Left kidney (tissue), 8 donors: ENCODE data around the gene OR10G3. TPM values are rescaled to one million over a fixed set of nuclear protein-coding genes. Genes with fewer than 3 reads are reported as not detected.
"Not testable (repeated sequence)": the region's sequence is repeated elsewhere in the genome, so short reads cannot be mapped to it uniquely, and the experiment has no call there.

Experiments
- DNase-seq: peaks from one replicate; pipeline ENCODE4 v3.0.0-alpha.2; 2013
- long read RNA-seq, 8 donors: transcript quantifications; one replicate each; lab custom pipeline, GENCODE V29; 2026
- polyA plus RNA-seq: library from polyadenylated mRNA; unstranded; fragments of 120-200 nt; gene quantifications from one replicate; pipeline ENCODE4 v1.2.1, GENCODE V29; 2013; ENCODE audit not compliant: insufficient read length

Gene OR10G3
- polyA plus RNA-seq = 0.07 TPM
- long read RNA-seq, donor 1 = 0 reads
- long read RNA-seq, donor 2 = 0 reads
- long read RNA-seq, donor 3 = 0 reads
- long read RNA-seq, donor 4 = 0 reads
- long read RNA-seq, donor 5 = 0 reads
- long read RNA-seq, donor 6 = 0 reads
- long read RNA-seq, donor 7 = 0 reads
- long read RNA-seq, donor 8 = 0 reads

- DNase-seq = no peak
Observed at GRCh38 chr14:21579976-21580375, at the start of gene OR10G3. TSS of gene OR10G3 (minus strand) at chr14:21580076. CDS start at chr14:21570744, 9,332 bp downstream.

GRCh38 chr14:21626491-21627230 lies 46.8 kb upstream of the OR10G3 start:
- DNase-seq = no peak

GRCh38 chr14:21617614-21618013 lies 37.7 kb upstream of the OR10G3 start:
- DNase-seq = no peak

GRCh38 chr14:21614240-21614639 lies 34.4 kb upstream of the OR10G3 start:
- no peak for DNase-seq

- no peak for DNase-seq
Observed at GRCh38 chr14:21612324-21612723, 32.4 kb upstream of the OR10G3 start.

- DNase-seq = not testable (repeated sequence)
Observed at GRCh38 chr14:21602181-21602580, 22.3 kb upstream of the OR10G3 start.

GRCh38 chr14:21589317-21589716 lies 9.4 kb upstream of the OR10G3 start:
- DNase-seq = no peak

GRCh38 chr14:21575661-21576060 lies 4.2 kb downstream of the OR10G3 start:
- DNase-seq = no peak

GRCh38 chr14:21572604-21573003 lies 7.3 kb downstream of the OR10G3 start:
- DNase-seq = no peak

GRCh38 chr14:21558703-21559170 lies 21.1 kb downstream of the OR10G3 start:
- DNase-seq = no peak

GRCh38 chr14:21557084-21557901 lies 22.6 kb downstream of the OR10G3 start:
- DNase-seq = peak; percentile 98

- DNase-seq = no peak
Observed at GRCh38 chr14:21556378-21557083, 23.3 kb downstream of the OR10G3 start.

- no peak for DNase-seq
Observed at GRCh38 chr14:21553266-21553665, 26.6 kb downstream of the OR10G3 start.

GRCh38 chr14:21544588-21544987 lies 35.3 kb downstream of the OR10G3 start:
- not testable (repeated sequence) for DNase-seq

- no peak for DNase-seq
Observed at GRCh38 chr14:21543963-21544362, 35.9 kb downstream of the OR10G3 start.

- DNase-seq = peak; percentile 33
Observed at GRCh38 chr14:21543521-21543960, 36.3 kb downstream of the OR10G3 start.

- DNase-seq = no peak
Observed at GRCh38 chr14:21541413-21542074, 38.3 kb downstream of the OR10G3 start.

- DNase-seq = no peak
Observed at GRCh38 chr14:21539189-21539940, 40.5 kb downstream of the OR10G3 start.

GRCh38 chr14:21537090-21537424 lies 42.8 kb downstream of the OR10G3 start:
- DNase-seq = no peak

GRCh38 chr14:21536418-21537089 lies 43.3 kb downstream of the OR10G3 start:
- peak; percentile 28 for DNase-seq
